GM23248 (cell line): ENCODE measurements around the gene MTCL1. TPM values are rescaled to one million over a fixed set of nuclear protein-coding genes. Genes with fewer than 3 reads are reported as not detected.

Experiments
- DNase-seq: peaks from one replicate; pipeline ENCODE4 v3.0.0-alpha.2; 2015
- H2AFZ ChIP-seq: fragments of 200-600 bp; sonication (generic); 2 replicates; pipeline ENCODE4 v1.6.1; 2016; ENCODE audit warnings: antibody characterized with exemption
- H3F3A ChIP-seq: fragments of 200-600 bp; sonication (generic); 2 replicates; pipeline ENCODE4 v1.6.1; 2016; ENCODE audit warnings: mild to moderate bottlenecking, antibody characterized with exemption, mixed run types; ENCODE audit not compliant: insufficient read depth
- H3K27ac ChIP-seq: fragments of 200-600 bp; sonication (generic); 2 replicates; pipeline ENCODE4 v1.5.1; 2016; ENCODE audit warnings: mild to moderate bottlenecking
- H3K27me3 ChIP-seq: fragments of 200-600 bp; sonication (generic); replicated peaks from 2 replicates; pipeline ENCODE4 v1.6.1; 2016; ENCODE audit warnings: mild to moderate bottlenecking; ENCODE audit not compliant: insufficient read depth
- H3K36me3 ChIP-seq: fragments of 200-600 bp; sonication (generic); 2 replicates; pipeline ENCODE4 v1.6.1; 2016; ENCODE audit warnings: low read depth, mild to moderate bottlenecking
- H3K4me1 ChIP-seq: fragments of 200-600 bp; sonication (generic); 2 replicates; pipeline ENCODE4 v1.6.1; 2016; ENCODE audit warnings: mild to moderate bottlenecking; ENCODE audit not compliant: insufficient read depth
- H3K4me2 ChIP-seq: fragments of 200-600 bp; sonication (generic); one replicate; pipeline ENCODE4 v1.6.1; 2016; ENCODE audit warnings: mild to moderate bottlenecking; ENCODE audit not compliant: unreplicated experiment
- H3K4me3 ChIP-seq: fragments of 200-600 bp; sonication (generic); 2 replicates; pipeline ENCODE4 v1.5.1; 2016; ENCODE audit warnings: mild to moderate bottlenecking
- H3K79me2 ChIP-seq: fragments of 200-600 bp; sonication (generic); 2 replicates; pipeline ENCODE4 v1.6.1; 2016; ENCODE audit warnings: mild to moderate bottlenecking; ENCODE audit not compliant: insufficient read depth
- H3K9ac ChIP-seq: fragments of 200-600 bp; sonication (generic); 2 replicates; pipeline ENCODE4 v1.6.1; 2016; ENCODE audit warnings: mild to moderate bottlenecking
- H3K9me2 ChIP-seq: fragments of 200-600 bp; sonication (generic); 2 replicates; pipeline ENCODE4 v1.6.1; 2016; ENCODE audit warnings: mixed run types, mild to moderate bottlenecking, moderate library complexity; ENCODE audit not compliant: insufficient read depth
- H3K9me3 ChIP-seq: fragments of 200-600 bp; sonication (generic); one replicate; pipeline ENCODE4 v1.6.1; 2017; ENCODE audit warnings: low read depth
- H4K20me1 ChIP-seq: fragments of 200-600 bp; sonication (generic); 2 replicates; pipeline ENCODE4 v1.6.0; 2016; ENCODE audit not compliant: insufficient read depth
- EZH2 ChIP-seq: fragments of 200-600 bp; sonication (generic); IDR thresholded peaks from 2 replicates; pipeline ENCODE4 v1.6.1; 2018; ENCODE audit warnings: antibody characterized with exemption, mild to moderate bottlenecking; ENCODE audit not compliant: insufficient read depth, poor library complexity, severe bottlenecking
- EZH2phosphoT487 ChIP-seq: fragments of 200-600 bp; sonication (generic); IDR thresholded peaks from 2 replicates; pipeline ENCODE4 v1.6.1; 2018; ENCODE audit warnings: antibody characterized with exemption, moderate library complexity, mild to moderate bottlenecking, low read depth; ENCODE audit not compliant: insufficient read depth
- WGBS, 2 experiments: methylation state at CpG; one replicate each; pipeline ENCODE4 v1.1.6; 2015 to 2017; ENCODE audit warnings: low lambda C conversion rate in 2 of 2, low coverage in 1 of 2; ENCODE audit errors: missing lambda C conversion rate in 2 of 2; 5-methylcytosine and 5-hydroxymethylcytosine counted together
- in situ Hi-C: fragments of 300-500 bp; cut with MboI; formaldehyde crosslinking; loops from 2 replicates; pipeline ENCODE4 v1.15.0; 2020
- polyA plus RNA-seq: library from polyadenylated mRNA; unstranded; fragments of >200 nt; fragmentation: Nextera tagmentation; extraction: Ambion mirVana; gene quantifications from 2 replicates; pipeline ENCODE4 v1.2.1, GENCODE V29; 2016
- total RNA-seq: library from RNA; depleted of rRNA; stranded (reverse); fragments of >200 nt; shearing (Covaris generic); gene quantifications from 2 replicates; pipeline ENCODE4 v1.2.3, GENCODE V29; 2014

The MTCL1 gene
- total and polyA plus RNA-seq, 2 experiments from 2014 or later: 10.3 to 36.9 TPM

DNA sequence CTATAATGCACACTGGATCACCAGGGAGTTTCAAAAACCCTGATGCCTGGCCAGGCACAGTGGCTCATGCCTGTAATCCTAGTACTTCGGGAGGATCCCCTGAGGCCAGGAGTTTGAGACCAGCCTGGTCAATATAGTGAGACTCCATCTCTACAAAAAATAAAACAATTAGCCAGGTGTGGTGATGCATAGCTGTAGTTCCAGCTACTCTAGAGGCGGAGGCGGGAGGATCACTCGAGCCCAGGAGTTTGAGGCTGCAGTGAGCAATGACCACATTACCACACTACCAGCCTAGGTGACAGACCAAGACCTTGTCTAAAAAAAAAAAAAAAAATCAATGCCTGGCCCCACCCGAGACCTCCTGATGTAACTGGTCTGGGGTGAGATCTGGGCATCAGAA, 137.2 kb downstream of the MTCL1 start:
- no peaks in the 10 kb centered on the region for H3K79me2 ChIP-seq
- H4K20me1 ChIP-seq: no peaks in the 10 kb centered on the region
- no peak overlapping the region for H3K9ac ChIP-seq
- H3K4me1 ChIP-seq: peaks cover 8% of the 10 kb centered on the region
- no peak overlapping the region for H3K4me3 ChIP-seq
- H3K4me2 ChIP-seq: no peak overlapping the region
- no peak overlapping the region for H3K27ac ChIP-seq
- peaks cover 13% of the 10 kb centered on the region; the same call in 1 of the 2 replicates for H3F3A ChIP-seq
- DNase-seq: no peak
- TF ChIP-seq EZH2: no peak
- TF ChIP-seq EZH2phosphoT487: no peak
- H3K27me3 ChIP-seq: no peaks in the 10 kb centered on the region
- no peak overlapping the region for H2AFZ ChIP-seq
- no peaks in the 10 kb centered on the region for H3K9me3 ChIP-seq
- no peaks in the 10 kb centered on the region for H3K36me3 ChIP-seq
- WGBS, 2 experiments: 78 to 93% methylated on average over 5 of the region's 5 CpGs
- in situ Hi-C loops: no loop called here
- no peaks in the 10 kb centered on the region for H3K9me2 ChIP-seq

DNA sequence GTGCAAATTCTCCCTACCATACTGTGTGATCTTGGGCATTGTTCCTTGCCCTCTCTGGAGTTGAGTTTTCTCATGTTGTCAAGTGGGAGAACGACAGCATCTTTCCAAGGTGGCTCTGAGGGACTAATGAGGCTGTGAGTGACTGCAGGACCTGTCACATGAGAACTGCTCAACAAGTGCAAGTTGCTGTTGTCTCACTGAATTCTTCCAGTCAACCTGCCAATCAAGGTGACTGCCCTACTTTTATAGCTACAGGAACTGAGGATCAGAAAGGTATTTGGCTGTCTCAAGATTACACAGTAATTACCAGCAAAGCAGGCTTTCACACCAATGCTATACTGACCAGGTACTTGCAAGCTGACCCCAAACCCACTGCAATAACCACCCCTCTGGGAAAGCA, 137.6 kb downstream of the MTCL1 start:
- DNase-seq: no peak
- Histone ChIP-seq H3K4me3 (no peak overlapping the region), H3F3A (peaks cover 18% of the 10 kb centered on the region; the same call in 1 of the 2 replicates), H3K9me2 (no peaks in the 10 kb centered on the region), H3K79me2 (no peaks in the 10 kb centered on the region), H3K36me3 (no peaks in the 10 kb centered on the region), H4K20me1 (no peaks in the 10 kb centered on the region), H3K4me1 (peaks cover 13% of the 10 kb centered on the region), H3K27me3 (no peaks in the 10 kb centered on the region), H3K9ac (no peak overlapping the region), H2AFZ (no peak overlapping the region), H3K9me3 (no peaks in the 10 kb centered on the region), H3K4me2 (no peak overlapping the region), H3K27ac (no peak overlapping the region)
- in situ Hi-C loops: no loop called here
- no peak for TF ChIP-seq EZH2
- no peak for TF ChIP-seq EZH2phosphoT487
- WGBS, 2 experiments: 55 to 70% methylated on average over 1 of the region's 1 CpG

DNA sequence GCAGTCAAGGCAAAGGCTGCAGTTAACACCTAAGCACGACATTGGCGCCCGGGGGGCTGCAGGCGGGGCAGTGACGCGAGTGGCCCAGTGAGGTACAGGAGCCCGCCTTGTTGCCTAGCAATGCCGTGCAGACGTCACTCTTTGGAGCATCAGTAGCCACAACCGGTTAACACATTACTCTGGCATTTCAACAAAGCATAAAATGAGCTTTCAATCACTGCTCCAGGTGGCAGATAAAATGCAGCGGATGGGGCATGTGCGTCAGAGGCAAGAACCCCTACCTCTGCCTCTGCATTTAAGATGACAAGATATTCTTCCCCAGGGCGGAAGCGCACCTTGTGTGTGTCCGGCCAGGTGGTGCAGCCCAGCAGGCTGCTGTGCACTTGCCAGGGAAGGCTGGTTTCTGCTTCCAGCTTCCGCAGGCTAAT, 139.4 kb downstream of the MTCL1 start:
- no peak overlapping the region for H2AFZ ChIP-seq
- no peak overlapping the region for H3K9ac ChIP-seq
- DNase-seq: no peak
- no peaks in the 10 kb centered on the region for H3K9me2 ChIP-seq
- H4K20me1 ChIP-seq: no peaks in the 10 kb centered on the region
- in situ Hi-C loops: no loop called here
- peaks cover 31% of the 10 kb centered on the region for H3F3A ChIP-seq
- H3K27me3 ChIP-seq: no peaks in the 10 kb centered on the region
- no peaks in the 10 kb centered on the region for H3K79me2 ChIP-seq
- peaks cover 22% of the 10 kb centered on the region for H3K4me1 ChIP-seq
- no peak overlapping the region for H3K4me3 ChIP-seq
- no peak overlapping the region for H3K4me2 ChIP-seq
- no peaks in the 10 kb centered on the region for H3K36me3 ChIP-seq
- no peak overlapping the region for H3K27ac ChIP-seq
- no peaks in the 10 kb centered on the region for H3K9me3 ChIP-seq
- WGBS, 2 experiments: 73 to 80% methylated on average over 16 of the region's 16 CpGs
- TF ChIP-seq EZH2 (no peak), EZH2phosphoT487 (no peak)

GRCh38 chr18:8845506-8845905, 140.2 kb downstream of the MTCL1 start:
- H3K79me2 ChIP-seq: no peaks in the 10 kb centered on the region
- H3K9me2 ChIP-seq: no peaks in the 10 kb centered on the region
- peaks cover 22% of the 10 kb centered on the region for H3K4me1 ChIP-seq
- TF ChIP-seq EZH2 (no peak), EZH2phosphoT487 (no peak)
- H3K27ac ChIP-seq: no peak overlapping the region
- peaks cover 31% of the 10 kb centered on the region for H3F3A ChIP-seq
- no peaks in the 10 kb centered on the region for H3K27me3 ChIP-seq
- H4K20me1 ChIP-seq: no peaks in the 10 kb centered on the region
- no peak overlapping the region for H3K4me2 ChIP-seq
- in situ Hi-C loops: no loop called here
- H3K4me3 ChIP-seq: no peak overlapping the region
- H2AFZ ChIP-seq: no peak overlapping the region
- no peaks in the 10 kb centered on the region for H3K9me3 ChIP-seq
- no peak for DNase-seq
- WGBS, 2 experiments: 87 to 92% methylated on average over 7 of the region's 7 CpGs
- no peak overlapping the region for H3K9ac ChIP-seq
- H3K36me3 ChIP-seq: no peaks in the 10 kb centered on the region
